NOMO-1 treated with DMSO at 0.1 percent for 48 hours (cell line): ENCODE measurements around the gene GIMAP6.
"Not testable (repeated sequence)": the region's sequence is repeated elsewhere in the genome, so short reads cannot be mapped to it uniquely, and the experiment has no call there.

Experiments used
- DNase-seq: peaks from one replicate; lab custom pipeline; 2025; ENCODE audit not compliant: unreplicated experiment; lab: John Stamatoyannopoulos, UW

Gene GIMAP6

GRCh38 chr7:150648353-150649079, 16.3 kb upstream of the GIMAP6 start:
- DNase-seq: no peak

- no peak for DNase-seq
Observed at GRCh38 chr7:150645259-150646020, 13.3 kb upstream of the GIMAP6 start.

- DNase-seq: no peak
Observed at GRCh38 chr7:150642926-150643325, 10.7 kb upstream of the GIMAP6 start.

GRCh38 chr7:150641854-150642253, 9.7 kb upstream of the GIMAP6 start:
- DNase-seq: no peak

GRCh38 chr7:150633926-150634325, 1.7 kb upstream of the GIMAP6 start:
- DNase-seq: no peak

GRCh38 chr7:150631084-150631826, 930 bp downstream of the GIMAP6 start:
- no peak for DNase-seq

GRCh38 chr7:150629347-150629746, 2.8 kb downstream of the GIMAP6 start:
- DNase-seq: no peak

- no peak for DNase-seq
Observed at GRCh38 chr7:150627959-150628358, 4.2 kb downstream of the GIMAP6 start.

GRCh38 chr7:150626696-150627095, 5.5 kb downstream of the GIMAP6 start:
- DNase-seq: no peak

- no peak for DNase-seq
Observed at GRCh38 chr7:150621376-150621775, 10.8 kb downstream of the GIMAP6 start.

- DNase-seq: no peak
Observed at GRCh38 chr7:150620617-150621371, 11.4 kb downstream of the GIMAP6 start.

GRCh38 chr7:150620061-150620460, 12.1 kb downstream of the GIMAP6 start:
- DNase-seq: no peak

GRCh38 chr7:150615221-150615755, 16.9 kb downstream of the GIMAP6 start:
- DNase-seq: not testable (repeated sequence)

GRCh38 chr7:150614426-150614825, 17.8 kb downstream of the GIMAP6 start:
- not testable (repeated sequence) for DNase-seq

- no peak for DNase-seq
Observed at GRCh38 chr7:150613880-150614279, 18.3 kb downstream of the GIMAP6 start.

GRCh38 chr7:150612925-150613324, 19.3 kb downstream of the GIMAP6 start:
- no peak for DNase-seq

GRCh38 chr7:150610233-150610632, 22.0 kb downstream of the GIMAP6 start:
- DNase-seq: no peak

- DNase-seq: not testable (repeated sequence)
Observed at GRCh38 chr7:150603600-150603999, 28.6 kb downstream of the GIMAP6 start.

- no peak for DNase-seq
Observed at GRCh38 chr7:150595361-150595760, 36.8 kb downstream of the GIMAP6 start.

- no peak for DNase-seq
Observed at GRCh38 chr7:150594805-150595204, 37.4 kb downstream of the GIMAP6 start.

- DNase-seq: no peak
Observed at GRCh38 chr7:150587551-150587950, 44.6 kb downstream of the GIMAP6 start.
